ENCODE results near the gene EDN1. TPM values are rescaled to one million over a fixed set of nuclear protein-coding genes. Genes with fewer than 3 reads are reported as not detected.
A peak's percentile ranks its signal among the peaks of the same experiment; 100 is the strongest.

EDN1 gene
- total and polyA plus RNA-seq, 9 of the 15 experiments (the other 6 are each of a cell fraction or from before 2014, with no cell fraction given): 0.03 to 0.06 TPM; not detected in 7

DNA sequence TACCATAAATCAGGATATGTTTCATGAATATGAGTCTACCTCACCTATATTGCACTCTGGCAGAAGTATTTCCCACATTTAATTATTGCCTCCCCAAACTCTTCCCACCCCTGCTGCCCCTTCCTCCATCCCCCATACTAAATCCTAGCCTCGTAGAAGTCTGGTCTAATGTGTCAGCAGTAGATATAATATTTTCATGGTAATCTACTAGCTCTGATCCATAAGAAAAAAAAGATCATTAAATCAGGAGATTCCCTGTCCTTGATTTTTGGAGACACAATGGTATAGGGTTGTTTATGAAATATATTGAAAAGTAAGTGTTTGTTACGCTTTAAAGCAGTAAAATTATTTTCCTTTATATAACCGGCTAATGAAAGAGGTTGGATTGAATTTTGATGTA, 6.4 kb downstream of the EDN1 start:
- Histone ChIP-seq H3K4me3 (no peak overlapping the region), H3K27ac (ENCODE audit: extremely low read depth, low read depth, low read length) (no peak overlapping the region), H3K4me1 (replicated peaks in 1 of 2; ENCODE audit: control insufficient read depth in 2 of 2, insufficient read depth in 2 of 2, low read length in 2 of 2) (no peaks in the 10 kb centered on the region), H3K9me3 (replicated peaks; ENCODE audit: control insufficient read depth, insufficient read depth, low read depth, low read length) (no peaks in the 10 kb centered on the region), H3K4me2 (ENCODE audit: insufficient read depth, low read length) (no peak overlapping the region), H3K79me2 (ENCODE audit: control insufficient read depth, insufficient read depth, low read length) (no peaks in the 10 kb centered on the region), H3K9me1 (ENCODE audit: control insufficient read depth, insufficient read depth, low read length) (no peaks in the 10 kb centered on the region), H3K9ac (ENCODE audit: insufficient read depth in 1 of 2, low read depth in 2 of 2, low read length in 2 of 2) (no peak overlapping the region), H3K27me3 (ENCODE audit: control insufficient read depth in 2 of 2, insufficient read depth in 2 of 2, low read length in 2 of 2) (peaks cover 13 to 26% of the 10 kb centered on the region in 2 experiments), H2AFZ (ENCODE audit: low read depth, low read length) (no peak overlapping the region), H4K20me1 (replicated peaks; ENCODE audit: control insufficient read depth, insufficient read depth, low read length) (no peaks in the 10 kb centered on the region), H3K36me3 (ENCODE audit: control insufficient read depth, insufficient read depth, low read length) (no peaks in the 10 kb centered on the region)
- no TSS peak for BruUV-seq (replicated peaks)
- DNase-seq (ENCODE audit: extremely low read depth in 1 of 4, low spot score in 3 of 4): no peak
- 0% methylated on average over 3 of the region's 3 CpGs for WGBS (ENCODE audit: insufficient coverage, low coverage, missing lambda C conversion rate)
- ChIA-PET CTCF (ENCODE audit: low intra/inter-chr PET ratio) (no interaction called here), POLR2A (interaction anchor here (0.7 kb wide), 1 partner anchor 686 kb away, joined by 3 read pairs; no protein-coding TSS in a partner anchor)
- FAIRE-seq: peak; percentile 42
- in situ Hi-C loops (cut with MboI) (no loop called here), intact Hi-C loops (cut with micrococcal nuclease) (no loop called here)
- TF ChIP-seq TCF3 (CRISPR knock-in tag; IDR thresholded peaks at IDR 0.05): no peak
- no peak for TF ChIP-seq POLR2B (IDR thresholded peaks at IDR 0.05; ENCODE audit: low read depth, partially characterized antibody)
- TF ChIP-seq LEF1 (IDR thresholded peaks at IDR 0.05): no peak
- no peak for TF ChIP-seq ZNF696 (CRISPR knock-in tag; conservative IDR thresholded peaks at IDR 0.05)
- TF ChIP-seq ZNF830 (CRISPR knock-in tag; IDR thresholded peaks at IDR 0.05): no peak
- TF ChIP-seq THAP7 (CRISPR knock-in tag; IDR thresholded peaks at IDR 0.05): no peak
- no peak for TF ChIP-seq ZNF699 (CRISPR knock-in tag; IDR thresholded peaks at IDR 0.05; ENCODE audit: insufficient replicate concordance)
- ATAC-seq: no peak
